ENCODE results near the gene TCIRG1.

DNA sequence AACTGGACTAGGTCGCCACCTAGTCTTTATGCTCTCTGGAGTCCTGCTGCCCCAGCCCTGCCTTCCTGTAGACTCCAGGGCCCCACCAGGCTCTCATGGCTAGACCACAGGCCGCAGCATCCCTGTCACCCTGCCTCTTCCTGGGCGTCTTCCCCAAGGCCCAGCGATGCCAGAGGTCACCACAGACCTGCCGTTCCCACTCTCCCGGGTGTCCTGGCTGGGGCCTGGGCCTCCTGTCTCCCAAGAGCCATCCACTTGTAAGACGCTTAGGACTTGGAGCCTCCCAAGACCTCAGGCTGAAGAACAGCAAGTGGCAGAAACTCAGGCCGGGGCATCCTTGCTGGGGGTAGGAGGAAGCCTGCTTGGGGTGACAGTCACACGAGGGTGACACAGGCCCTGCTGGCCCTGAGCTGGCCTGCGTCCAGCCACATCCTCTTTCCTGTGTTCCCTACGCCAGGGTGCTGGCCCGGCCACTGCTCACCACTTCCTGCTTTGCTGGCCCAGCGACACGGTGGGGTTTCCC is 2.0 kb upstream of the TCIRG1 start:
- TF ChIP-seq, protein P1, sequence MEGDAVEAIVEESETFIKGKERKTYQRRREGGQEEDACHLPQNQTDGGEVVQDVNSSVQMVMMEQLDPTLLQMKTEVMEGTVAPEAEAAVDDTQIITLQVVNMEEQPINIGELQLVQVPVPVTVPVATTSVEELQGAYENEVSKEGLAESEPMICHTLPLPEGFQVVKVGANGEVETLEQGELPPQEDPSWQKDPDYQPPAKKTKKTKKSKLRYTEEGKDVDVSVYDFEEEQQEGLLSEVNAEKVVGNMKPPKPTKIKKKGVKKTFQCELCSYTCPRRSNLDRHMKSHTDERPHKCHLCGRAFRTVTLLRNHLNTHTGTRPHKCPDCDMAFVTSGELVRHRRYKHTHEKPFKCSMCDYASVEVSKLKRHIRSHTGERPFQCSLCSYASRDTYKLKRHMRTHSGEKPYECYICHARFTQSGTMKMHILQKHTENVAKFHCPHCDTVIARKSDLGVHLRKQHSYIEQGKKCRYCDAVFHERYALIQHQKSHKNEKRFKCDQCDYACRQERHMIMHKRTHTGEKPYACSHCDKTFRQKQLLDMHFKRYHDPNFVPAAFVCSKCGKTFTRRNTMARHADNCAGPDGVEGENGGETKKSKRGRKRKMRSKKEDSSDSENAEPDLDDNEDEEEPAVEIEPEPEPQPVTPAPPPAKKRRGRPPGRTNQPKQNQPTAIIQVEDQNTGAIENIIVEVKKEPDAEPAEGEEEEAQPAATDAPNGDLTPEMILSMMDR (conservative IDR thresholded peaks at IDR 0.05; ENCODE audit: low read length), result no peak
- no peak for TF ChIP-seq EZH2phosphoT487 (IDR thresholded peaks at IDR 0.05; ENCODE audit: borderline replicate concordance, low read depth, low read length)

Data from OCI-LY7 (cell line).